Fibroblast of peridontal ligament (primary cell): ENCODE data around the gene CELF4.

Experiments
- DNase-seq: peaks from one replicate; pipeline ENCODE4 v3.0.0-alpha.2; 2010; ENCODE audit errors: extremely low read depth

CELF4 gene

DNA sequence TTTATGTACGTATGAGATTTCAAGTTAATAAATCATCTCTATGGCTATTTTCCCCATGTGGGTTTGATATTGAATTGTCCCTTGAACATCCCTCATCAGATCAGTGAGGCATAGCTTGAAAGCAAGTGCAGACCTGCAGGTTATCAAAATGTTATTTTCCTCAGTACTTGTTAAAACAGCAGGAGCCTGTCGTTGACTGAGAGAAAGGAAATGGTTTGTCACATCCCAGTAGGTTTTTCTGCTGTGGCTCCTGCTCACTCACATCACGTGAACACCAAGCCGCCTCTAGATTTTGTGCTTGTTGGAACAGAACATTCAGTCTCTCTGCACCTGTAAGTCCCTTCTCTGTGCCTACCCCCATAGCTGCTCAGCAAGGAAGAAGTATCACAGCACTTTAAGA is 340.3 kb downstream of the CELF4 start:
- no peak for DNase-seq

DNA sequence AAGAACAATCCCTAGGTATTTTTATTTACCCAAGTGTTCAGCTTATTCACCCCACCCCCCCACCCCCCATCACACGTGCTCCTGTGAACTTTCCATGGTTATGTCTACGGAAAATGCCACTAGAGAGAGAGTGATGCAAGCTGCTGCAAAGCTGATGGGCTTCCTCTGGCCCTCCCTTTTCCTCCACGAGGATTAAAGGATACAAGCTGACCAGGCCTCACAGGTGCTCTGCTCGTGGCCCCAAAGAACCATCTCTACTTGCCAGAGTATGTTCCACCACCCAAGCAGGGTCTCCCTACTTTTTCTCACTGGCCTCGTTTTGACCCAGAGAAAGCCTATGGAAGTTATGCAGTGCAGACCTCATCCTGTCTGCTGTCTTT is 342.6 kb downstream of the CELF4 start:
- peak; percentile 25 for DNase-seq

DNA sequence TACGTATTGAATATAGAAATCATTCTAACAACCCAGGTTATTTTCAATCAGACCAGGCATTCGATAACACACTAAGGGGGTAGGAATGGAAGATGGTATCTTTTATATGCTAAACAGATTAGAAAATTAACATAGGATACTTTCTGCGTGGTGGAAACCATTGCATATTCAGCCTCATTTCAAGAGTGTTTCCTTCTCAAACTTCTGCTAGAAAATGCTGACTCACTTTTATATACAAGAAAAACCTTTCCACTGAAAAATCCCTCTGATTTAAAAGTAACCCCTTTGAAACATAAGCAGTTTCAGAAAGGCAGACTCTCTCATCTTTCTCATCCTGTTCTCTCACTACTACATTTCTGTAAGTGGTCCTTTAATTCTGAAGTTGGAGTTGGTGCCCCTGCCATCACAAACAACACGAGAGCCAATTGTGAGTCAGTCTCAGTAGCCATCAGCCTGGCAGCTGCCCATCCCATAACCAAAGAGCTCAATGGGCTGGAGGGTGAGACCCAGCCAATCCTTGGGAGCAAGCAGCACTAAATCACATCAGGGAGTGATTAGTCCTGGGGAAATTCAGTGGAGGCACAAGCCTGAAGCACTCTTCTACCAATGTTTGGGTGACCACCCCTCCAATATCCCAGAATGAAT is 343.1 kb downstream of the CELF4 start:
- DNase-seq: peak; percentile 55

DNA sequence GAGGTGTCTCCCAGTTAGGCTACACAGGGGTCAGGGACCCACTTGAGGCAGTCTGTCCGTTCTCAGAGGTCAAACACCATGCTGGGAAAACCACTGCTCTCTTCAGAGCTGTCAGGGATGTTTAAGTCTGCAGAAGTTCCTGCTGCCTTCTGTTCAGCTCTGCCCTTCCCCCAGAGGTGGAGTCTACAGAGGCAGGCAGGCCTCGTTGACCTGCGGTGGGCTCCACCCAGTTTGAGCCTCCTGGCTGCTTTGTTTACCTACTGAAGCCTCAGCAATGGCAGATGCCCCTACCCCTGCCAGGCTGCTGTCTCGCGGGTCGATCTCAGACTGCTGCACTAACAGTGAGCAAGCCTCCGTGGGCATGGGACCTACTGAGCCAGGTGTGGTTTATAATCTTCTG is 346.3 kb downstream of the CELF4 start:
- DNase-seq: no peak

DNA sequence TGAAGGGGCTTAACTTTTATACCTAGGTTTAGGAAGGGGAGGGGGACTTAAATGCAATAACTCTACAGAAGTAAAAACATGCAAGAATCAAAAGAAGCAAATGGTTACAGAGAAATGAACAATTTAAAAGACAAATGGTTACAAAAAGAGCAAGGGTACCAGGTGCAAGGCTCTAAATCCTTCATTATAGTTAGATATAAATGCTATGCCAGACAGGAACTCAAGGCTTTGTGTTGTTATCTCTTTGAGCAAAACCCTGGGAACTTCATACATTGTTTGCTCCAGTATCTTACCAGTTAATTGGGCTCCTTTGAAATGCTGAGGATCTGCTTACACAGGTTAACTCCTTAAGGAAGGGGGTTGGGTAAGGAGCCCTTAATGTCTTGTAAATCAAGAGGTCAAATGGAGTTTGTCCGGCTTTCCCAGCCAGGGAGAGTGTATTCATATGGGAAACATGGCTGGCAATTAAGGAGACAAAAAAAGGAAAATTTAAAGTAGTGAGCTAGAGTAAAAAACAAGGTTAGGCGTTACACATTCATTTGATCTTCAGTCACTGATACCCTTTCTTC is 347.5 kb downstream of the CELF4 start:
- DNase-seq: no peak

DNA sequence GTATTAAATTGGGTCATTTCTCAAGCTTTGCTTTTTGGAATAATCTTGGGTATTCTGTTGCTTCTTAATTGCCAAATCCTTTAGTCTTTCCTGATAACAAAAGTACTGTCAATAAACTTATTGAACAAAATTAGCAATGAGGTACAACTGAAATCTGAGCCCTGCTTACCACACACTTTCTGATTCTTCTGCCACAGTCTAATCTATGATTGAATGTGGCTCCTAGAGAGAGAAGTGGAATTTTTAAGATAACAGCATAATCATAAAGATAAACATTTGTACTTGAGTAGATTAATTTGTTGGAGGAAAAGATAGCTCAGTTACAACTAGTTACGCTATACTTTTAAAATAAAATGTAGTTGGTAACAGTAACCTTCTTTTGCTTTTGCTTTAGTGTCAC is 354.8 kb downstream of the CELF4 start:
- DNase-seq: no peak

DNA sequence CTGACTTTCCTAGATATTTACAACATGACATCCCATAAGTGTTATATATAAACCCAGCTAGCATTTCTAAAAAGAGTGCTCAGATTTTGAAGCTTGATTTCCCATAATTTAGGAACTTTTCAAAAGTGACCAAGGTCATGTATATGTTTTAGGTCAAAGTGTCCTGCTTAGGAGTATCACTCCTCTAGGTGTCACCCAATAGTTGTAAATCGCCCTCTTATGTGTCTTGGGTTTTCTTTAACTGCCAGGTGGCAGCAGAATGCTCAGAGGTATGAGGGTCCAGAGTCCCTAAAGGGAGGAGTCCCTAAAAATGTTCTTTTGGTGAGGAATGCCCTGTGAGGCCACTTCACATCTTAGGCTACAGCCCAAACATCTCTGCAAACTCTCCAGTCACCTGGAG is 358.3 kb downstream of the CELF4 start:
- DNase-seq: no peak

DNA sequence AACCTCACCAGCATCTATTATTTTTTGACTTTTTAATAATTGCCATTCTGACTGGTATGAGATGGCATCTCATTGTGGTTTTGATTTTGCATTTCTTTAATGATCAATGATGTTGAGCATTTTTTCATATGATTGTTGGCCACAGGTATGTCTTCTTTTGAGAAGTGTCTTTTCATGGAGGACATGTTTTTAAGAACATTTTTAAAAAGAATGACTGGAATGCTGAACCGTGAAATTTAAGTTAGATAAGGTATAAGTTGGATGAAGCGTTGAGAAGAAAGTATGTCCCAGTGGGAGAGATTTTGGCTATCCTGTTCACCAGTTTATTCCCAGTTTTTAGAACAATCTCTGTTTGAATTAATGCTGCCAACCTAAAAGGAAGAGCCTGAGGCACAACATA is 365.9 kb downstream of the CELF4 start:
- no peak for DNase-seq
